ENCODE measurements around the gene COPS3.
"Not testable (repeated sequence)": the region's sequence is repeated elsewhere in the genome, so short reads cannot be mapped to it uniquely, and the experiment has no call there.

The COPS3 gene

GRCh38 chr17:17301659-17302058 is 20.6 kb upstream of the COPS3 start:
- not testable (repeated sequence) for DNase-seq

GRCh38 chr17:17300624-17301568 is 19.9 kb upstream of the COPS3 start:
- DNase-seq = peak; percentile 44

- DNase-seq = peak; percentile 79
Observed at GRCh38 chr17:17298108-17298507, 17.1 kb upstream of the COPS3 start.

- peak; percentile 85 for DNase-seq
Observed at GRCh38 chr17:17297217-17297616, 16.2 kb upstream of the COPS3 start.

- DNase-seq = no peak
Observed at GRCh38 chr17:17295141-17295540, 14.1 kb upstream of the COPS3 start.

GRCh38 chr17:17289701-17290100 is 8.7 kb upstream of the COPS3 start:
- no peak for DNase-seq

GRCh38 chr17:17289086-17289485 is 8.0 kb upstream of the COPS3 start:
- no peak for DNase-seq

GRCh38 chr17:17285951-17286350 is 4.9 kb upstream of the COPS3 start:
- DNase-seq = no peak

GRCh38 chr17:17279316-17279715 is 1.7 kb downstream of the COPS3 start:
- DNase-seq = no peak

- not testable (repeated sequence) for DNase-seq
Observed at GRCh38 chr17:17277431-17277830, 3.6 kb downstream of the COPS3 start.

GRCh38 chr17:17275971-17276370 is 5.1 kb downstream of the COPS3 start:
- DNase-seq = no peak

- DNase-seq = no peak
Observed at GRCh38 chr17:17269926-17270773, 10.9 kb downstream of the COPS3 start.

- no peak for DNase-seq
Observed at GRCh38 chr17:17264430-17264829, 16.6 kb downstream of the COPS3 start.

- no peak for DNase-seq
Observed at GRCh38 chr17:17258998-17259397, 22.0 kb downstream of the COPS3 start.

- DNase-seq = no peak
Observed at GRCh38 chr17:17258011-17258410, 23.0 kb downstream of the COPS3 start.

GRCh38 chr17:17256316-17256715 is 24.7 kb downstream of the COPS3 start:
- no peak for DNase-seq

GRCh38 chr17:17255689-17256088 is 25.4 kb downstream of the COPS3 start:
- DNase-seq = not testable (repeated sequence)

- no peak for DNase-seq
Observed at GRCh38 chr17:17254036-17254435, 27.0 kb downstream of the COPS3 start.

- DNase-seq = no peak
Observed at GRCh38 chr17:17253406-17253805, 27.6 kb downstream of the COPS3 start.

- DNase-seq = no peak
Observed at GRCh38 chr17:17252149-17252661, 28.8 kb downstream of the COPS3 start.

GRCh38 chr17:17246879-17247278 is 34.2 kb downstream of the COPS3 start:
- DNase-seq = no peak

GRCh38 chr17:17243163-17243562 is 37.9 kb downstream of the COPS3 start:
- DNase-seq = no peak

- no peak for DNase-seq
Observed at GRCh38 chr17:17242246-17242645, 38.8 kb downstream of the COPS3 start.

GRCh38 chr17:17241656-17242055 is 39.4 kb downstream of the COPS3 start:
- no peak for DNase-seq

Data from fibroblast of skin of right quadriceps (primary cell).